LHCN-M2 (cell line): ENCODE data around the gene SDC1. TPM values are rescaled to one million over a fixed set of nuclear protein-coding genes. Genes with fewer than 3 reads are reported as not detected.

Source experiments
- DNase-seq: peaks from one replicate; pipeline ENCODE4 v3.0.0-alpha.2; 2012; ENCODE audit warnings: low read depth
- total RNA-seq: library from RNA; depleted of rRNA; stranded (reverse); fragments of >200 nt; gene quantifications from 2 replicates; pipeline ENCODE4 v1.2.3, GENCODE V29; 2014

Gene SDC1
- total RNA-seq, 1 experiment from 2014 or later, result 73.1 TPM

- DNase-seq, result no peak
These were observed 54.2 kb downstream of the SDC1 start for GRCh38 chr2:20170704-20171250.

GRCh38 chr2:20169796-20170703 lies 54.9 kb downstream of the SDC1 start:
- no peak for DNase-seq

GRCh38 chr2:20168727-20169696 lies 55.9 kb downstream of the SDC1 start:
- no peak for DNase-seq

GRCh38 chr2:20168048-20168726 lies 56.7 kb downstream of the SDC1 start:
- DNase-seq, result no peak

- DNase-seq, result no peak
These were observed 57.6 kb downstream of the SDC1 start for GRCh38 chr2:20167356-20167755.

- no peak for DNase-seq
These were observed 59.0 kb downstream of the SDC1 start for GRCh38 chr2:20165677-20166509.

- DNase-seq, result no peak
These were observed 60.0 kb downstream of the SDC1 start for GRCh38 chr2:20164734-20165478.

- peak; percentile 31 for DNase-seq
These were observed 60.7 kb downstream of the SDC1 start for GRCh38 chr2:20164061-20164733.

GRCh38 chr2:20159411-20160070 lies 65.4 kb downstream of the SDC1 start:
- peak; percentile 40 for DNase-seq

GRCh38 chr2:20157193-20157891 lies 67.6 kb downstream of the SDC1 start:
- peak; percentile 47 for DNase-seq

GRCh38 chr2:20156836-20157192 lies 68.1 kb downstream of the SDC1 start:
- DNase-seq, result no peak

GRCh38 chr2:20156076-20156759 lies 68.7 kb downstream of the SDC1 start:
- DNase-seq, result no peak

GRCh38 chr2:20153131-20153851 lies 71.6 kb downstream of the SDC1 start:
- DNase-seq, result no peak

GRCh38 chr2:20150806-20151571 lies 73.9 kb downstream of the SDC1 start:
- no peak for DNase-seq
